OCI-LY1 (cell line): ENCODE results near the gene CEP57L1.

Source experiments
- H2AFZ ChIP-seq: fragments of 200-600 bp; sonication (generic), shearing (Covaris generic); 2 replicates; pipeline ENCODE4 v1.6.0; 2014; ENCODE audit warnings: antibody characterized with exemption, mild to moderate bottlenecking, low read length
- H3F3A ChIP-seq: fragments of 200-600 bp; sonication (generic), shearing (Covaris generic); 2 replicates; pipeline ENCODE4 v1.6.0; 2014; ENCODE audit warnings: mild to moderate bottlenecking, antibody characterized with exemption, low read length, moderate library complexity; ENCODE audit not compliant: insufficient read depth
- H3K27ac ChIP-seq: fragments of 200-600 bp; sonication (generic); 2 replicates; pipeline ENCODE4 v1.5.1; 2014; ENCODE audit warnings: low read length, mixed run types, mild to moderate bottlenecking, low read depth; ENCODE audit not compliant: poor library complexity, severe bottlenecking
- H3K27me3 ChIP-seq: fragments of 200-600 bp; sonication (generic); 2 replicates; pipeline ENCODE4 v1.6.0; 2014; ENCODE audit warnings: antibody characterized with exemption, mild to moderate bottlenecking, low read length, moderate library complexity; ENCODE audit not compliant: insufficient read depth
- H3K36me3 ChIP-seq: fragments of 200-600 bp; sonication (generic); 2 replicates; pipeline ENCODE4 v1.6.1; 2014; ENCODE audit warnings: mild to moderate bottlenecking, antibody characterized with exemption, low read length, moderate library complexity, mixed read lengths; ENCODE audit not compliant: insufficient read depth
- H3K4me1 ChIP-seq: fragments of 200-600 bp; sonication (generic); 2 replicates; pipeline ENCODE4 v1.5.1; 2014; ENCODE audit warnings: mild to moderate bottlenecking, low read length, moderate library complexity; ENCODE audit not compliant: insufficient read depth, severe bottlenecking
- H3K4me2 ChIP-seq: fragments of 200-600 bp; sonication (generic), shearing (Covaris generic); 2 replicates; pipeline ENCODE4 v1.6.1; 2014; ENCODE audit warnings: low read length
- H3K4me3 ChIP-seq: fragments of 200-600 bp; sonication (generic); 2 replicates; pipeline ENCODE4 v1.5.1; 2014; ENCODE audit warnings: low read length, low read depth, mild to moderate bottlenecking, mixed read lengths; ENCODE audit not compliant: poor library complexity, severe bottlenecking
- H3K79me2 ChIP-seq: fragments of 200-600 bp; shearing (Covaris generic); 2 replicates; pipeline ENCODE4 v1.6.1; 2016; ENCODE audit warnings: mixed run types, low read length, mixed read lengths; ENCODE audit not compliant: insufficient read depth
- H3K9ac ChIP-seq: fragments of 200-600 bp; sonication (generic), shearing (Covaris generic); 2 replicates; pipeline ENCODE4 v1.6.1; 2014; ENCODE audit warnings: mild to moderate bottlenecking, low read length, mixed read lengths
- H3K9me2 ChIP-seq: fragments of 200-600 bp; sonication (generic), shearing (Covaris generic); 2 replicates; pipeline ENCODE4 v1.6.1; 2014; ENCODE audit warnings: low read depth, mild to moderate bottlenecking, low read length, mixed read lengths
- H3K9me3 ChIP-seq: fragments of 200-600 bp; shearing (Covaris generic); 2 replicates; pipeline ENCODE4 v1.6.1; 2014; ENCODE audit warnings: low read length, mixed read lengths
- H4K20me1 ChIP-seq: fragments of 200-600 bp; sonication (generic), shearing (Covaris generic); 2 replicates; pipeline ENCODE4 v1.6.0; 2016; ENCODE audit warnings: mild to moderate bottlenecking, low read length; ENCODE audit not compliant: insufficient read depth
- CTCF ChIP-seq: fragments of 200-600 bp; sonication (generic), shearing (Covaris generic); IDR thresholded peaks from 2 replicates; pipeline ENCODE4 v1.5.1; 2017; ENCODE audit warnings: mild to moderate bottlenecking, antibody characterized with exemption, low read length, moderate library complexity, mixed read lengths
- EZH2 ChIP-seq: fragments of 200-600 bp; sonication (generic), shearing (Covaris generic); IDR thresholded peaks from 2 replicates; pipeline ENCODE4 v1.8.0; 2017; ENCODE audit warnings: borderline replicate concordance, mixed run types, mild to moderate bottlenecking, antibody characterized with exemption, low read length, moderate library complexity, mixed read lengths

CEP57L1 gene

DNA sequence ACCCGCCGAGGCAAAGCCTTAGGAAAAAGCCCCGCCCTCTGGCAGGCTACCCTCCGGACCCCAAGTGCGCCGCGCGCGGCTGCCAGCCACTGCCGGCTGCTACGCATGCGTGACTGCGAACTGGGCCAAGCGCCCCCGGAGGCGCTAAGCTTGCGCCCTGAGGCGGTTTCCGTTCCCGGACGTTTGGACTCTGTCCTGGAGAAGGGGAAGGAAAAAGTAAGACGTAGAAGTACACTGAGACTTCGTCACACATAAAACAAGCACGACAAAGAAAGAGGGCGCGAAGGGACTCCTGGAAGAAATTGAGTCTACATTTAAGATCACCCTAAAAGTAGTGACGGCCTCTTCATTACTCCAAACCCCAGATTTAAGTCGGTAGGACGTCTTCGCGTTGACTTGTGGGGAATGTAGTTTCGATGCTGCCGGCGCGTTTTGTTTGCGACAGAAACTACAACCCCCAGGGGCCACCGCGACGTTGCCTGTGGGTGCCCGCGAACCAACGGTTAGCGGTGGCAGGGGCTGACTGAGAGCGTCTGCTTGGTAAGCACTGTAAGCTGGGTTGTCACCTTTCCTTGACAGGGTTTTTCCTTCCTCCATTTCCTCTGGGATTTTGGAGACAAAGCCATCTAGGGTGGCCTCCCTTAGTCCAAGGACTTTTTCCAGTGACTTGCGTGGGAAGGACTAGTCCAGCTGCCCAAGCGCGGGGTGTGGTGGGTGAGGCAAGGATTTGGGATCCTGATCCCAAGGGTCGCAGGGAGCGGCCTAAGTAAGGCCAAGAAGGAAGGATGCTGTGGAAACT, at the start of gene CEP57L1:
Gene CEP57L1 (plus strand): TSS at position 472 of the 799 bp plus-strand sequence. CDS start 49,715 bp downstream, outside the sequence.
- H2AFZ ChIP-seq: peak within 1 kb of the TSS; percentile 46
- H3K9me2 ChIP-seq: no peaks in the 10 kb centered on the region
- H3K79me2 ChIP-seq: no peaks in the 10 kb centered on the region
- H3K4me2 ChIP-seq: peak within 1 kb of the TSS; percentile 89
- no peaks in the 10 kb centered on the region for H3F3A ChIP-seq
- H4K20me1 ChIP-seq: no peaks in the 10 kb centered on the region
- TF ChIP-seq EZH2: no peak
- TF ChIP-seq CTCF: no peak
- H3K4me1 ChIP-seq: peaks cover 38% of the 10 kb centered on the region
- peak within 1 kb of the TSS; percentile 76 for H3K27ac ChIP-seq
- H3K9me3 ChIP-seq: no peaks in the 10 kb centered on the region
- H3K36me3 ChIP-seq: peaks cover 3% of the 10 kb centered on the region; the same call in 1 of the 2 replicates
- peak within 1 kb of the TSS; percentile 88 for H3K4me3 ChIP-seq
- peak within 1 kb of the TSS; percentile 92 for H3K9ac ChIP-seq
- H3K27me3 ChIP-seq: no peaks in the 10 kb centered on the region

DNA sequence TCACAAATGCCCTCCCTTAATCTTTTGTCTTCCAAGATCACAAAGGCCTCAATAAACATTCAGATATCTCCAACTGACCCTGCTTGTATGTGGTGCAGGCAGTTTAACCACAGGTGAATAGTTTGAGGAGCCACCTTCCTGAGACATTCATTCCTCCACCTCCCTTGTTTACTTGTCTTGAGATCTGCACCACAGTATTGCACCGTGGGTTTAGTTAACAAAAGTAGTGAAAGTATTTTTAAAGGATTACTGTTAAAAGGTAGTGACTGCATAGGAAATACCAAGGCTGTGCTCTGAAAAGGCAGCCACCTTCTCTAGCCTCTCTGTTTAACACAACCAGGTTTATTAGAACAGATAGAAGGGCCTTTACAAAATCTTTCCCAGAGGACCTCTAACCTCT, 47.1 kb upstream of the CEP57L1 start:
- H3K4me2 ChIP-seq: no peak overlapping the region
- H3K36me3 ChIP-seq: no peaks in the 10 kb centered on the region
- no peak overlapping the region for H3K27ac ChIP-seq
- no peaks in the 10 kb centered on the region for H3K9me2 ChIP-seq
- no peaks in the 10 kb centered on the region for H3K4me1 ChIP-seq
- TF ChIP-seq CTCF (no peak), EZH2 (no peak)
- no peaks in the 10 kb centered on the region for H3K27me3 ChIP-seq
- no peaks in the 10 kb centered on the region for H3K9me3 ChIP-seq
- H3K4me3 ChIP-seq: no peak overlapping the region
- no peak overlapping the region for H2AFZ ChIP-seq
- no peaks in the 10 kb centered on the region for H3F3A ChIP-seq
- H3K9ac ChIP-seq: no peak overlapping the region
- H4K20me1 ChIP-seq: no peaks in the 10 kb centered on the region
- no peaks in the 10 kb centered on the region for H3K79me2 ChIP-seq

- Histone ChIP-seq H3K9ac (no peak overlapping the region), H3K79me2 (no peaks in the 10 kb centered on the region)
These were observed 46.5 kb upstream of the CEP57L1 start for GRCh38 chr6:109048670-109049415.

More at GRCh38 chr6:109048670-109049415, 46.5 kb upstream of the CEP57L1 start:
- H3K36me3 ChIP-seq: no peaks in the 10 kb centered on the region
- no peaks in the 10 kb centered on the region for H3K9me2 ChIP-seq
- no peaks in the 10 kb centered on the region for H3F3A ChIP-seq
- no peaks in the 10 kb centered on the region for H3K9me3 ChIP-seq
- no peaks in the 10 kb centered on the region for H3K27me3 ChIP-seq
- H3K4me1 ChIP-seq: no peaks in the 10 kb centered on the region
- no peak overlapping the region for H3K27ac ChIP-seq
- H2AFZ ChIP-seq: no peak overlapping the region
- H4K20me1 ChIP-seq: no peaks in the 10 kb centered on the region
- TF ChIP-seq EZH2 (no peak), CTCF (no peak)
- H3K4me2 ChIP-seq: no peak overlapping the region
- H3K4me3 ChIP-seq: no peak overlapping the region
